Tibial nerve (tissue), 4 donors: ENCODE measurements around the gene MEIS2. TPM values are rescaled to one million over a fixed set of nuclear protein-coding genes. Genes with fewer than 3 reads are reported as not detected.

Experiments used
- DNase-seq, 2 donors: peaks; one replicate each; pipeline ENCODE4 v3.0.0-alpha.2; 2019; ENCODE audit warnings: low spot score in 2 of 2
- H3K27ac ChIP-seq, 4 donors: fragments of 200-600 bp; sonication (generic) in 3 of 4; one replicate each; pipeline ENCODE4 v1.5.1; 2017 to 2019; ENCODE audit warnings: mild to moderate bottlenecking in 1 of 4
- H3K27me3 ChIP-seq, 2 donors: fragments of 200-600 bp; sonication (generic) in 1 of 2; one replicate each; pipeline versions ENCODE4 v1.5.1 to v1.6.0; 2017 to 2019
- H3K36me3 ChIP-seq, 3 donors: fragments of 200-600 bp; sonication (generic); one replicate each; pipeline ENCODE4 v1.5.1; 2018 to 2019
- H3K4me1 ChIP-seq, 4 donors: fragments of 200-600 bp; sonication (generic) in 3 of 4; one replicate each; pipeline ENCODE4 v1.5.1; 2017 to 2019
- H3K4me3 ChIP-seq, 4 donors: fragments of 200-600 bp; sonication (generic) in 3 of 4; one replicate each; pipeline ENCODE4 v1.5.1; 2017 to 2019; ENCODE audit warnings: mild to moderate bottlenecking in 1 of 4, moderate library complexity in 1 of 4
- H3K9me3 ChIP-seq, 4 donors: fragments of 200-600 bp; sonication (generic) in 3 of 4; one replicate each; pipeline ENCODE4 v1.5.1; 2017 to 2019
- EP300 ChIP-seq, 2 donors: sonication (generic); formaldehyde crosslinking; IDR thresholded peaks; one replicate each; pipeline ENCODE4 v1.6.1; 2017; ENCODE audit warnings: antibody characterized with exemption in 2 of 2, mild to moderate bottlenecking in 1 of 2
- POLR2A ChIP-seq, 2 donors: fragments of 450-650 bp; IDR thresholded peaks; one replicate each; pipeline ENCODE4 v1.6.1; 2017; ENCODE audit warnings: antibody characterized with exemption in 2 of 2, mild to moderate bottlenecking in 2 of 2, moderate library complexity in 2 of 2
- WGBS, 2 donors: methylation state at CpG; one replicate each; pipeline ENCODE4 v1.1.5; 2018; 5-methylcytosine and 5-hydroxymethylcytosine counted together
- total RNA-seq, 4 donors: library from RNA; depleted of rRNA; stranded (reverse); fragments of >200 nt; gene quantifications; one replicate each; pipeline ENCODE4 v1.1.0, GENCODE V29; 2016
- TF ChIP-seq, protein P1 (sequence below), 5 experiments: fragments of 200-600 bp in 3 of 5; fragments of 450-650 bp in 2 of 5; sonication (generic) in 3 of 5; IDR thresholded peaks; one replicate each; pipeline ENCODE4 v1.5.1; 2016 to 2019; ENCODE audit warnings: antibody characterized with exemption in 5 of 5, mild to moderate bottlenecking in 3 of 5, moderate library complexity in 2 of 5

MEIS2 gene
- total RNA-seq, 4 donors from 2014 or later = 9.4 to 15.7 (median 14.3) TPM

DNA sequence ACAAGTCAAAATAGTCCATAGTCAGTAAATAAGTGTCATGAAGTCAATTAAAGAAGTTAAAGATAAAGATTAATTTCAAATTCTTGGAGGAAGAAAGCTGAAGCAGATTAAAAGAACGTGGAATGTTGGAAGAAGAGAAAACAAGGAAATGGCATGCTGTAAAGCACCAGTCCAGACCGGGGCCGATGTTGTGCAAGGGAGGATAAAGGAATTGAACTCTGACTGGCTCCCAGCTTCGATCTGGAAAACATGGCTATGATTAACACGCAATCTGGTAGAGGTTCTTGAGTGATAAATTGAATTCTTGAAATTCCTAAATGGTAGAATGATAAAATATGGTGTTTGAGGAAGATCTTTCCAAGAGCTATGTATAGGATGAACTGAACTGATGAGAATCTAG, 194.4 kb downstream of the MEIS2 start:
- H3K36me3 ChIP-seq = no peaks in the 10 kb centered on the region
- no peaks in the 10 kb centered on the region for H3K27me3 ChIP-seq
- WGBS, 2 donors = 47 to 63% methylated on average over 5 of the region's 5 CpGs
- H3K4me1 ChIP-seq = no peaks in the 10 kb centered on the region
- H3K9me3 ChIP-seq = no peaks in the 10 kb centered on the region
- TF ChIP-seq EP300 (IDR thresholded peaks at IDR 0.05) = no peak
- TF ChIP-seq POLR2A (IDR thresholded peaks at IDR 0.05) = no peak
- TF ChIP-seq, protein P1, sequence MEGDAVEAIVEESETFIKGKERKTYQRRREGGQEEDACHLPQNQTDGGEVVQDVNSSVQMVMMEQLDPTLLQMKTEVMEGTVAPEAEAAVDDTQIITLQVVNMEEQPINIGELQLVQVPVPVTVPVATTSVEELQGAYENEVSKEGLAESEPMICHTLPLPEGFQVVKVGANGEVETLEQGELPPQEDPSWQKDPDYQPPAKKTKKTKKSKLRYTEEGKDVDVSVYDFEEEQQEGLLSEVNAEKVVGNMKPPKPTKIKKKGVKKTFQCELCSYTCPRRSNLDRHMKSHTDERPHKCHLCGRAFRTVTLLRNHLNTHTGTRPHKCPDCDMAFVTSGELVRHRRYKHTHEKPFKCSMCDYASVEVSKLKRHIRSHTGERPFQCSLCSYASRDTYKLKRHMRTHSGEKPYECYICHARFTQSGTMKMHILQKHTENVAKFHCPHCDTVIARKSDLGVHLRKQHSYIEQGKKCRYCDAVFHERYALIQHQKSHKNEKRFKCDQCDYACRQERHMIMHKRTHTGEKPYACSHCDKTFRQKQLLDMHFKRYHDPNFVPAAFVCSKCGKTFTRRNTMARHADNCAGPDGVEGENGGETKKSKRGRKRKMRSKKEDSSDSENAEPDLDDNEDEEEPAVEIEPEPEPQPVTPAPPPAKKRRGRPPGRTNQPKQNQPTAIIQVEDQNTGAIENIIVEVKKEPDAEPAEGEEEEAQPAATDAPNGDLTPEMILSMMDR (IDR thresholded peaks at IDR 0.05) = no peak
- no peak overlapping the region for H3K27ac ChIP-seq
- H3K4me3 ChIP-seq = no peak overlapping the region
- DNase-seq = no peak

DNA sequence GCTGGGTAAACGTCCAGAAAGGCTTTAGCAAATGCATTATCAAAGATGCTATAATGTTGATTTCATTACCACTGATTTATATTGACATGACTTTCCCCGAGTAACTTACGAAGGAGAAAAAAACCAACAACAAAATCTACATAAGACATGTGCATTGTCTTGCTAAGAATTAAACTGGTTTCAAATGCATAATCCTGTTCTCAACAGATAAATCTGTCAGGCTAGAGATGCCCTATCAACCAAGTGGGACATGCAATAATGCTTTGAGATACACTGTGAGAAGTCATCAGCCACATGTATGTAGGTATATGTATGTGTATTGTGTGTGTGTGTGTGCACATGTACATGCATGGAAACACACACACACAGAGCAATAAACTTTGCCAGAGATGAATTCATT, 195.6 kb downstream of the MEIS2 start:
- TF ChIP-seq EP300 (IDR thresholded peaks at IDR 0.05) = no peak
- TF ChIP-seq, protein P1 (IDR thresholded peaks at IDR 0.05) = no peak
- no peak for TF ChIP-seq POLR2A (IDR thresholded peaks at IDR 0.05)
- H3K4me1 ChIP-seq = no peaks in the 10 kb centered on the region
- no peaks in the 10 kb centered on the region for H3K9me3 ChIP-seq
- no peak overlapping the region for H3K4me3 ChIP-seq
- H3K36me3 ChIP-seq = no peaks in the 10 kb centered on the region
- no peak overlapping the region for H3K27ac ChIP-seq
- no peaks in the 10 kb centered on the region for H3K27me3 ChIP-seq
- 70 to 73% methylated on average over 3 of the region's 3 CpGs for WGBS, 2 donors
- no peak for DNase-seq

DNA sequence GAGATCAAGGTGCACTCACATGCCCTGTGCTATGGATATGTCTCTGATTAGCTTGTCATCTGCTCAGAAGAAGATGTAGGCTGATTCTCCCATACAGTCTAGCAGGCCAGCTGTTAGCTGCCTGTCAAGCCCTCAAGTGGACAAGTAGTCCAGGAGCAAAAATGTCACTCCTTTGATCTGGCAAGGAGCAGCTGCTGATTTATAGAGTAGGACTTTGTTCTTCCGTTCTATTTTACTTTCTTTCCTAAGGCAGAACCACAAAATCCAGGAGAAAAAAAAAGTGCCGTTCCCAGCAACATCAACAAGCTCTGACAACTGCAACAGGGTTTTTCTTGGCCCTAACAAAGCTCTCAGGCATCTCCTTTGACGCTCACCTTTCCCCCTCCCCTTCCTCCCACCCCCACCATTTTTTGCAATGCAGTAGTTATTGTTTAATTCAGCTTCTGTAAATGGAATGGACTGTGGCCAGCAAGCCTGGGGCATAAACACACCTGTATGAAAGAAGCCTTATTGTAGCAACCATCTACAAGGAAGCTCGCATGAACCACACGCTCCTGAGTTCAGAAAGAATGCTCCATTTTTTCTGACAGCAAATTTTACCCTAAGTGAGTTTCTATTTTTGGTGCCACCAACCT, 196.3 kb downstream of the MEIS2 start:
- 52 to 55% methylated on average over 5 of the region's 5 CpGs for WGBS, 2 donors
- no peaks in the 10 kb centered on the region for H3K36me3 ChIP-seq
- H3K27me3 ChIP-seq = no peaks in the 10 kb centered on the region
- no peak overlapping the region for H3K4me3 ChIP-seq
- no peak overlapping the region for H3K27ac ChIP-seq
- no peaks in the 10 kb centered on the region for H3K4me1 ChIP-seq
- no peak for DNase-seq
- TF ChIP-seq POLR2A (IDR thresholded peaks at IDR 0.05) = no peak
- H3K9me3 ChIP-seq = no peaks in the 10 kb centered on the region

DNA sequence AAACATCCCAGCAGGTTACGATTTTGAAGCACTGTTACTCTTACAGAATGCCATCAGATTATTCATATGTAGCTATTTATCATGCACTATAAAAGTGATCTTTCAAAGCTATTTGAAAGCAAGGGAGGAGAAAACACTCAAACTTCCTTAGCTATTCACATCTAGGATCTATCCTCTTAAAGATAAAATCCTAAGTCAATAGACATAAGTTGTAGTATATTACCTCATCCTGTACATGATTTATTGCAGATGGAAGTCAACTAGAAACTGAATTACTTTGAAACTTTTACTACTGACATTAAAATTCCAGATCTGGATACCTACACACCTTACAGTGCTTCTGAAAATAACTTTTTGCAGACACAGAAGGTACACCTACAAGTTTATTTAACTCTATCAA, 197.2 kb downstream of the MEIS2 start:
- H3K27me3 ChIP-seq = no peaks in the 10 kb centered on the region
- no peaks in the 10 kb centered on the region for H3K9me3 ChIP-seq
- no peaks in the 10 kb centered on the region for H3K36me3 ChIP-seq
- H3K4me1 ChIP-seq = no peaks in the 10 kb centered on the region
- no peak for DNase-seq
- 83 to 94% methylated on average over 1 of the region's 1 CpG for WGBS, 2 donors
- H3K27ac ChIP-seq = no peak overlapping the region
- H3K4me3 ChIP-seq = no peak overlapping the region
- TF ChIP-seq POLR2A (IDR thresholded peaks at IDR 0.05) (no peak), EP300 (IDR thresholded peaks at IDR 0.05) (no peak)
- TF ChIP-seq, protein P1 (IDR thresholded peaks at IDR 0.05) = no peak

DNA sequence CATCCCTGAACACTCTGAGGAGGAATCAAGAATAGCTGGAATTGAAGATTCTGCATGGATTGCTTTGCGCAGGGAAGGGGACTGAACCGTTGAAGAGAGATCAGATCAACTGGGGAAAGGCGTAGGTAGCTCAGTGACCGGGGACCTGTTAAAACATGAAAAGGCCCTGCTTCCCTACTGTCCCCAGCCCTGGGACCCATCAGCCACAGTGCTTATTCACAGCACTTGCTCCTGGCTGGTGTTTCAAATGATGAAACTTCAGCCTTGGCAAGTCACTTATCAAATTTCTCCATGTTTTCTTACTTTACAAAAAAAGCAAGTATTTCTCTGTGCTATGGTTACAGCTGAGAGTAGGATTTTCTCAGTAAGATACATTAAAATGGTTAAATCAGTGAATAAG, 199.3 kb downstream of the MEIS2 start:
- Histone ChIP-seq H3K27ac (no peak overlapping the region), H3K36me3 (no peaks in the 10 kb centered on the region), H3K4me3 (no peak overlapping the region), H3K4me1 (no peaks in the 10 kb centered on the region), H3K27me3 (no peaks in the 10 kb centered on the region), H3K9me3 (no peaks in the 10 kb centered on the region)
- TF ChIP-seq, protein P1 (IDR thresholded peaks at IDR 0.05) = no peak
- TF ChIP-seq EP300 (IDR thresholded peaks at IDR 0.05) (no peak), POLR2A (IDR thresholded peaks at IDR 0.05) (no peak)
- no peak for DNase-seq
- 82 to 83% methylated on average over 4 of the region's 4 CpGs for WGBS, 2 donors

DNA sequence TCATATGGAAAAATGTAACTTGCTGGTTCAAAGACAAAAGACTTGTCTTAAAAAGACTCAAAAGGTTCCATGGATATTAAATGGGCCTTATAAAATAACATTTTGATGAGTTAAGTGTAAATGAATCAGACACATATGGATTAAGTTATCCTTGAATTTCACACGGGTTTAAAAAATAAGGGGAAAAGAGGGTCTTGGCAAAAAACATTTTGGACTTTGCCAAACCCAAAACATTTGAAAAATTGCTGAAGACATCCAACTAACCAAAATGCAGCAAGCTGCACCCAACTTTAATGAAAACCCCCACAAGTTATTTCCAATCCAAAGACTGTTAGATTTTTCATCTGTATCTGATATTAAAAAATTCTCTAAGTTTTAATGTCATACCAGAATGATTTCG, 200.7 kb downstream of the MEIS2 start:
- DNase-seq = no peak
- WGBS, 2 donors = 60 to 67% methylated on average over 2 of the region's 2 CpGs
- peaks cover 0 to 5% (median 0%) of the 10 kb centered on the region in 3 donors for H3K36me3 ChIP-seq
- H3K27ac ChIP-seq = no peak overlapping the region
- H3K4me3 ChIP-seq = no peak overlapping the region
- H3K27me3 ChIP-seq = no peaks in the 10 kb centered on the region
- TF ChIP-seq EP300 (IDR thresholded peaks at IDR 0.05) = no peak
- TF ChIP-seq, protein P1 (IDR thresholded peaks at IDR 0.05) = no peak
- TF ChIP-seq POLR2A (IDR thresholded peaks at IDR 0.05) = no peak
- H3K9me3 ChIP-seq = no peaks in the 10 kb centered on the region
- H3K4me1 ChIP-seq = no peaks in the 10 kb centered on the region
